ENCODE measurements around the gene CAMK1D.

Gene CAMK1D

GRCh38 chr10:12758271-12758670 lies 408.9 kb downstream of the CAMK1D start:
- no peak overlapping the region for H3K4me3 ChIP-seq (ENCODE audit: low read depth, low read length)
- DNase-seq (ENCODE audit: low read depth), result no peak
- no peak for TF ChIP-seq CTCF (IDR thresholded peaks at IDR 0.05; ENCODE audit: low read depth, low read length)
- no peak for TF ChIP-seq MAX (IDR thresholded peaks at IDR 0.05; ENCODE audit: low read depth, low read length)
- TF ChIP-seq POLR2A (IDR thresholded peaks at IDR 0.05; ENCODE audit: extremely low read depth, insufficient read length), result no peak
- TF ChIP-seq MYC (IDR thresholded peaks at IDR 0.05; ENCODE audit: low read depth, low read length), result no peak

- H3K4me3 ChIP-seq (ENCODE audit: low read depth, low read length), result no peak overlapping the region
- DNase-seq (ENCODE audit: low read depth), result no peak
- no peak for TF ChIP-seq MAX (IDR thresholded peaks at IDR 0.05; ENCODE audit: low read depth, low read length)
- TF ChIP-seq POLR2A (IDR thresholded peaks at IDR 0.05; ENCODE audit: extremely low read depth, insufficient read length), result no peak
- TF ChIP-seq CTCF (IDR thresholded peaks at IDR 0.05; ENCODE audit: low read depth, low read length), result no peak
- no peak for TF ChIP-seq MYC (IDR thresholded peaks at IDR 0.05; ENCODE audit: low read depth, low read length)
Measured at GRCh38 chr10:12766223-12766622, 416.9 kb downstream of the CAMK1D start.

- TF ChIP-seq POLR2A (IDR thresholded peaks at IDR 0.05; ENCODE audit: extremely low read depth, insufficient read length), result no peak
- no peak for TF ChIP-seq MAX (IDR thresholded peaks at IDR 0.05; ENCODE audit: low read depth, low read length)
- TF ChIP-seq MYC (IDR thresholded peaks at IDR 0.05; ENCODE audit: low read depth, low read length), result no peak
- no peak for TF ChIP-seq CTCF (IDR thresholded peaks at IDR 0.05; ENCODE audit: low read depth, low read length)
- DNase-seq (ENCODE audit: low read depth), result no peak
- no peak overlapping the region for H3K4me3 ChIP-seq (ENCODE audit: low read depth, low read length)
Measured at GRCh38 chr10:12768156-12769100, 419.1 kb downstream of the CAMK1D start.

GRCh38 chr10:12769323-12770044 lies 420.1 kb downstream of the CAMK1D start:
- TF ChIP-seq MYC (IDR thresholded peaks at IDR 0.05; ENCODE audit: low read depth, low read length), result no peak
- TF ChIP-seq POLR2A (IDR thresholded peaks at IDR 0.05; ENCODE audit: extremely low read depth, insufficient read length), result no peak
- H3K4me3 ChIP-seq (ENCODE audit: low read depth, low read length), result no peak overlapping the region

GRCh38 chr10:12771981-12772760 lies 422.8 kb downstream of the CAMK1D start:
- DNase-seq (ENCODE audit: low read depth), result no peak
- TF ChIP-seq CTCF (IDR thresholded peaks at IDR 0.05; ENCODE audit: low read depth, low read length), result no peak
- TF ChIP-seq MYC (IDR thresholded peaks at IDR 0.05; ENCODE audit: low read depth, low read length), result no peak
- no peak for TF ChIP-seq MAX (IDR thresholded peaks at IDR 0.05; ENCODE audit: low read depth, low read length)
- TF ChIP-seq POLR2A (IDR thresholded peaks at IDR 0.05; ENCODE audit: extremely low read depth, insufficient read length), result no peak

More at GRCh38 chr10:12769323-12770044, 420.1 kb downstream of the CAMK1D start:
- no peak for DNase-seq (ENCODE audit: low read depth)

More at GRCh38 chr10:12771981-12772760, 422.8 kb downstream of the CAMK1D start:
- H3K4me3 ChIP-seq (ENCODE audit: low read depth, low read length), result no peak overlapping the region

Measured in NB4 (cell line).